HG02588 (cell line): Measurements from ENCODE around the gene CDH6.

Experiments used
- ATAC-seq: cut with Tn5 transposase; IDR thresholded peaks from one replicate; pipeline ENCODE4 v1.9.1; 2021; ENCODE audit warnings: mild to moderate bottlenecking, moderate library complexity; ENCODE audit not compliant: unreplicated experiment

The CDH6 gene

GRCh38 chr5:31196309-31196708 is 2.8 kb downstream of the CDH6 start:
- ATAC-seq = no peak

DNA sequence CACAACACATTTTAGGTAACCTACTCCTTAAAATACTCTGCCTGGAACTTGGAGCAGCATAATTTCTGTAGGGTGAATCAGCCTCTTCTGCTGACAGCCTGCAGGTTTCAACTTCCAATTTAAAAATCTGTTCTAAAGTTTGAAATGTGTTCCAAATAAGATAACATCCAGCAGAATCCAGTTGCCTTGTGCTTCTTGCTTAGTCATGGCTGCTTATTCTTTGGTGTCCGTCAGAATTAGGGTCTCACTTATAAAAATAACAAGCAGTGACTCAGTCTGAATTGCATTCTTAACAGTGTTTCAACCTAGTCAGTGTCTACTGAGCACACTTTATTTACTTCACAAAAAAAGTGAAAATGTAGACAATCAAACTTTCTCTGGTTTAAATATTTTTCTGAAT is 3.7 kb downstream of the CDH6 start:
- ATAC-seq = no peak

- no peak for ATAC-seq
Measured at GRCh38 chr5:31204958-31205357, 11.5 kb downstream of the CDH6 start.

DNA sequence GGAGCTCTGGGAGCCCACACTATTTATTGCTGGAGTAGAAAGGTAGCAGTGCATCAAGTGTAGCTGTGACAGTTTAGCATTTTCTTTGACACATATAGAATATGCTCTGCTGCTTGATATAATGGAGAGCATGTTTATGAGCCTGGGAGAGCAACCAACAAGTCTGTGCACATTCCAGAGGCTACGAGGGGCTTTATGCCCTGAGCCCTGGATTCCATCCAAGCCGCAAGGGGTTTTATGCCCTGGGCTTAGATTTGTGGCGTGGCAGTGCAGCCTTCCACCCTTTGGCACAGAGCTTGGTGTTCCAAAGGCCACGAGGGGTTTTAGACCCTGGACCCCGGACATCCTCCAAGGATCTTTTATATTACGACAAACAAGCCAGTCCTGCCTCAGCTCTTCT is 14.6 kb downstream of the CDH6 start:
- no peak for ATAC-seq

DNA sequence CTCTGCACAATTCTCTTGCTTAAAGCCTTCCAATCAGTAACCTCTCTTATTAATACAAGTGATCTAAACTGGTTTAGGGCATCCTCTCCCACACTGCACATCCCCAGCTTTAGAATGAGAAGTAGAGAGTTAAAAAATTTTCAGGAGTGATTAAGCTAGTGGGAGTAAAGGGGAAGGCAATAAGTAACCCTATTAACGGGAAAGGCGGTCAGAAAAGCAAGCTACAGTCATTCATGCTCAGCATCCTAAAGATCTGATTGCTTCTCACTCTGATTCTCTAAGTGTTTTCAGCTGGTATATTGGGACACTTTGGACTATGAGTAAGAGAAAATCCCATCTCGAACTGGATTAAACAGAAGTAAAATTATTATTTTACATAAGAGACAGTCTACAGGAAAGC is 15.8 kb downstream of the CDH6 start:
- no peak for ATAC-seq

DNA sequence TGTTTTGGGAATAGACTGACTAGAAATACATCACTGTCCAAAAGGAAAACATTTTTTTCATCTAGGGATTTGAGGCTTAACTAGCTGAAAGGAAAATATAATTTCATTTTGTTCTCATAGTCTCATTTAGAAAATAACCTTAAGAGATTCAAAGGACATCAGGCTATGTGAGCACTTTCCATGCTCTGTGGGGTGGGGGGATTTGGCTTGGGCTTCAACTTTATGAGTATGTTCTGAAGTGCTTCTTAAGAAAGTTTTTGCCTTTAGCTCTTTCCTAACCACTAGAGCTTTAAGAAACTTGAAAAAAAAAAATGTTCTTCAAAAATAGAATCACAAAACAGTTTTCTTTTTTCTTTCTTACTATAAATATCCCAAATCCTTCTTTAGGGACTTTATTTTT is 17.6 kb downstream of the CDH6 start:
- no peak for ATAC-seq

DNA sequence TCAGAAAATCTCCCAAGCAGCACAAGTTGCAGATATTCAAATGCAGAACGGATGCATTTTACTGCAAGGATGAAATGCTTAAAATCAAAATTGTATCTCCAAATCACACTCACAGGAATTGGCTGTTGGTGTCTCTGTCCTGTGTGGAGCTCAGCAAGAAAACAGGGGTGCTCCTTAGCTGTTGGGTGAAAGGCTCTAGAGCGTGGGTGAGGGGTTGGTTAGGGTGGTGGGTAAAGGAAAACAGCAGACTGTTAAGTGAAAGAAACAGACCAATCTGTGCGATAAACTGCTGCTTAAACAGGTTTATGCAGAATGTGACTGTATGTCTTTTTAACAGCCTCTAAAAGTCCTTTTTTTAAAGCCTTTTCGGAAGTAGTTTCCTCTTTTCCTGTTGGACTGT is 19.8 kb downstream of the CDH6 start:
- no peak for ATAC-seq

DNA sequence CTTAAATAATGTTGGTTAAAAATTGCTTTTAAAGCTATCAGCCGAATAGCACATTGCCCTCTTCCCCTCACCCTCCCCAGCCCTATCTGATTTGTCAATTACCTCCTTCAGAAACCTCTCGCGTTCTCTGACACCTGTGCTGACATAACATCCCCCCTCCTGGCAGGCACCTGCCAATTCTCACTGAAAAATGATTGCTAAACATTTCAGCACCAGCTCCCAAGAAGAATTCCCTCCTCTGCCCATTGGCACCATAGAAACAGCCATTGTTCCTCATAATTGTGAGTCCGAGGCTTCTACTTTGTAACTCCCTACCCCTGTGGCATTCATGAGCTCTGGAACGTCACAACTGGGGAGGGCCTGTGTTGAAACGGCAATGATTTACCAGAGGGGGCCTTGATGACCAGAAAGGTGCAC is 20.2 kb downstream of the CDH6 start:
- ATAC-seq = no peak

GRCh38 chr5:31214229-31214628 is 20.7 kb downstream of the CDH6 start:
- no peak for ATAC-seq

- ATAC-seq = no peak
Measured at GRCh38 chr5:31215236-31215635, 21.8 kb downstream of the CDH6 start.

GRCh38 chr5:31217446-31217845 is 24.0 kb downstream of the CDH6 start:
- no peak for ATAC-seq

- ATAC-seq = no peak
Measured at GRCh38 chr5:31218978-31219377, 25.5 kb downstream of the CDH6 start.

DNA sequence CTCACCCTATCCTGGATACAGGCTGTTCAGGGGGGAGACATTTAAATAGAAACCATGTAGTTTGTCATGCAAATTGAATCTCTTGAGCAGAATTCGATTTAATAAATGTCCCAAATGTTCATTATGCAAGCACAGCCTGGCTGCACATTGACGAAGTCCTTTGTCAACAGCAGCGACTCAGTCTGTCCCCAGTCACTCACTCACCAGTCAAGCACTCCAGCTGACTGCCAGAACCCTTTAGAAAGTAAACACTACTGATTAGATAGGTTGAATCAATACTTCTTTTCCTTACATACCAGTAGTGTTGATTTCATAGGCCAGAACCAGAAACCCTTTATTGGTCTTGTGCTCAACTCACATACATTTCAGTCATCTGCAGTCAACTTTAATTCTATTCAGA is 27.5 kb downstream of the CDH6 start:
- no peak for ATAC-seq

GRCh38 chr5:31225118-31225517 is 31.6 kb downstream of the CDH6 start:
- ATAC-seq = no peak

DNA sequence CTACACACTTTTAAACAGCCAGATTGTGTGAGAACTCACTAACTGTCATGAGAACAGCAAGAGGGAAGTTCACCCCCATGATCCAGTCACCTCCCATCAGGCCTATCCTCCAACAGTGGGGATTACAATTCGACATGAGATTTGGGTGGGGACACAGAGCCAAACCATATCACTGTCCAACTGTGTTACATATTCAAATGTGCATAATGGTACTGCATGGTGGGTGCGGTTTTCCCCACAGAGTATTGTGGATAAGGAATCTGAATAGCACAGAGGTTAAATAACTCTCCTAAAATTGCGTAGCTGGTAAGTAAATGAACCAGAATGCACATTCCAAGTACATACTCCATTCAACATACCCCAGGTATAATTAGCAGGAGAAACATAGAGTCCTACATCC is 32.1 kb downstream of the CDH6 start:
- no peak for ATAC-seq

GRCh38 chr5:31226651-31227050 is 33.2 kb downstream of the CDH6 start:
- no peak for ATAC-seq

- ATAC-seq = no peak
Measured at GRCh38 chr5:31229266-31229665, 35.8 kb downstream of the CDH6 start.

DNA sequence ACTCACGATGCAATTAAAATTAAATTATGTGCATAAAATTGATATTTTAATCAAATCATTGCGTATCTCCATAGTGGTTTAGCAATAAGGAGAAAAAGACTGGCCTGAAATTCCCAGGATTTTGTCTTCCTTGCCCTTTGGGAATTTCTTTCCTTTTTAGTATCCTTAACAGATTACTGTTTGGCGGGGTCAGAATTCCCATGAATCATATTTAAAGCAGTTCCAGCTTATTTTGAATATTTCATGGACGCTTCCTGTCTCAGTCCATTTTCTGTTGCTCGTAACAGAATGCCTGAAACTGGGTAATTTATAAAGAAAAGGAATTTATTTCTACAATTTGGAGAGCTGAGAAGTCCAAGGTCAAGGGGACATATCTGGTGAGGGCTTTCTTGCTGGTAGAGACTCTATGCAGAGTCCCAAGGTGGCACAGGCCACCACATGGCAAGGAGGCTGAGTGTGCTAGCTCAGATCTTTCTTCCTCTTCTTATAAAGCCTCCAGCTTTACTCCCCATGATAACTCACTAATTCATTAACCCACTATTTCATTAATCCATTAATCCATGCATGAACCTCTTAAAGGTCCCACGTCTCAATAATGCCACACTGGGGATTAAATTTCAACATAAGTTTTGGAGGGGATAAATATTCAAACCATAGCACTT is 37.8 kb downstream of the CDH6 start:
- ATAC-seq = no peak

DNA sequence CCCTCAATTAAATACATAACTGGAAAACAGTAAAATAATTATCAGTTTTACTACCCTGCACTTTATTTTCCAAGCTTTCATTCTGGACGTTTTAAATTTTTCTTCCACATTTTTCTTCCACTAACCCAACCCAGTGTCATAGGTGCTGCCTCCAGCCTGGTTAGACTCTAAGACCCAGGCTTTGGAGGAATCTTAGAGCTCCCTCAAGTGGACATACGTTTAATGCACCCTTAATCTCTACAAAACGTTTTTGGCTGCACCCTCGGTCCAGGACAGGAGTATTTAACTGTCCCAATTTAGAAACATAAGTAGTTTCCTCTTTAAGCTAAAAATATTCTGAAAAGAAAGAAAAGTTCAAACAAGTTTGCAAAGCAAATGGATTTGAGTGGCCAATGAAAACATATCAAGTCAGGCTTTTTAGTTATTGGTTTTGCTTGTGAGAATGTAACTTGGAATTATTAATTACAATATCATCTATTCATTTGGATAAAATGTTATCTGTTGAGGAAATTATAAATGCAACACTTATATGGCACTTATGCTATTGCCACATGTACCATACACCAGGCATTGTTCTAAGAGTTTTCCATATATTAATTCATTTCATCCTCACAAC is 38.9 kb downstream of the CDH6 start:
- peak; percentile 75 for ATAC-seq

DNA sequence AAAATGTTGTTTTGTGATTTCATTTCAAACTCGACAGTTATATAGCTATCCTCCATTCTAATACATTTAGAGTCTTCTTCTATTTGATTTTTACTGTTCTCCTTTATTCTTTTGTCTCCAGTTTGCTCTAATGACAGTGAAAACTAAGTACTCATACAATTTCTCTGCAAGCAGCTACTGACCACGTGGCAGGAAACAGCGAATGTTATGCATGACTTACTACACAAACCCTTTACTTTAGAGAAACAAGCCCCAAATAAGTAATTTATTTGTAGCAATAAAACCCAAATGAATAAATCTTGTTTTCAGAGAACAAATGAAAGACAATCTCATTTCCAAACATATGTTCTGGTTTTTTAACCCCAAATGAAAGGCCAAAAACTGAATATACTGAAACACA is 41.9 kb downstream of the CDH6 start:
- no peak for ATAC-seq

DNA sequence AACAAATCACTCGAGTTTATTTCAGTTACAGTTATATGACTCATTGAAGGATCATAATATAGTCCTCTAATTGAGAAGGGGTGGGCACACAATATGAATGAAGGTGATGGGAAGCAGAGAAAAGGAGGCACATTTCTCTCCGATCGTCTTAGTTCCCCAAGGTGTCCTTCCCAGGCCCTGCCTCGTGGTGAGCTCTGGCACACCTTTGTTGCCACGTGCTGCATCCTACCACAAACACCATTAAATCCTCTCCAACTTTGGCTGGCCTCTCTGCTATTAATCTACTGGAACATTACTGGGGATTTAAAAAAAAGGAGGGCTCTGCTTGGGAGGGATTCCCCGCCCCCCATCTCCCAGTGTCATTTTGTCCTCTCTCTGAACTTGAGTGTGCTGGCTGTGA is 42.9 kb downstream of the CDH6 start:
- ATAC-seq = no peak

DNA sequence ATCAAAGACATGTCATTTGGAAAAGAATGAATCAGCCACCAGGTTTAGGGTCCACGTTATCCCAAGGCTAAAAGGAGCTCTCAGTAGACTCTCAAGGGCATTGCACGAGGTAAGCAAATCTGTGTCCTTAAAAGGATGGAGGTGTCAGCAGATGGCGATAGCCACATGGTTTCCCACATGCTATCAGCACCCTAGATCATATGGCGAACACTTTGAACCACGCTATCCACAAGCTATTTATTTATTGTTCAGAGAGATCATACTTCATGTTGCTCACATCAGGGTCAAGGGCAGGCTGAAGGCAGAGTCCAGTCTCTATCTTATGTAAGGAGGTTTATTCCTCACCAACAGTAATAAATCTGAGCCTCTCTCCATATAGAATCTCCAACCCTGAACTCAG is 43.7 kb downstream of the CDH6 start:
- ATAC-seq = no peak

DNA sequence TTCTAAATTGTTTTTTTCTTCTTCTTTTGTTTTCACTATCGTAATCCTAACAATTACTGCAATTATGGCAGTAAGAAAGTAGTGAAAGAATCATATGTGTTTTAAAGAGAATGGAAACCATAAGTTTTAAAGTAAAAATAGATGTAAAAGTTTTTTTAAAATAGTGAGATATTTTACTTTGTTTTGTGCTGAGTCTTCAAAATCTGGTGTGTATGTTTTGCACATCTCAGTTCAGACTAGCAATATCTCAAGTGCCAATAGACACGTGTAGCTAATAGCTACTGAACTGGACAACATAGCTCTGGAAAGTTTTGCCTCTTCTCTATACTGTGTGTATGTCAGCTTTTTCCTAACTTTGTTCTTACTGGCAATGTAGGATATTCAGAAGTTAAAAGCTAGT is 45.0 kb downstream of the CDH6 start:
- ATAC-seq = no peak
